OCI-LY1 (cell line): ENCODE results near the gene CD19.

Source experiments
- EZH2 ChIP-seq: fragments of 200-600 bp; sonication (generic), shearing (Covaris generic); IDR thresholded peaks from 2 replicates; pipeline ENCODE4 v1.8.0; 2017; ENCODE audit warnings: borderline replicate concordance, mixed run types, mild to moderate bottlenecking, antibody characterized with exemption, low read length, moderate library complexity, mixed read lengths
- TF ChIP-seq, protein P1 (sequence below): fragments of 200-600 bp; sonication (generic), shearing (Covaris generic); IDR thresholded peaks from 2 replicates; pipeline ENCODE4 v1.5.1; 2017; ENCODE audit warnings: mild to moderate bottlenecking, antibody characterized with exemption, low read length, moderate library complexity, mixed read lengths

DNA sequence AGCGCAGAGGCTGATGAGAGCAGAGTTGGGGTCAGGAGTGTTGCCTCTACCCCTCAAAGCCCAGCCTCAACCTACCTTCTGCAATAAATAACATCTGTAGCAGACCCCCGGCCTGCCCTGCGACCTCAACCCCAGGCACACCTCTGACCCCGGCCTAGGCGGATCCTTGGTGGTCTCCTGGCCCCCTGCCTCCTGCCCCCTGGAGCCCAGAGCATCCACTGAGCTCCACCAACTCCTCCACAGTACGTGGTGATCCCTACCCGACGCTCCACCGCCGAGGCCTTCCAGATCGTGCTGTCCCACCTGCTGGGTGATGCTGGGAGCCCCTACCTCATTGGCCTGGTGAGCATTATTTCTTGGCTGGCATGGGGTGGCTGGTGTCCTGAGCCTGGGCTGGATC lies 51.2 kb downstream of the CD19 start:
- TF ChIP-seq, protein P1, sequence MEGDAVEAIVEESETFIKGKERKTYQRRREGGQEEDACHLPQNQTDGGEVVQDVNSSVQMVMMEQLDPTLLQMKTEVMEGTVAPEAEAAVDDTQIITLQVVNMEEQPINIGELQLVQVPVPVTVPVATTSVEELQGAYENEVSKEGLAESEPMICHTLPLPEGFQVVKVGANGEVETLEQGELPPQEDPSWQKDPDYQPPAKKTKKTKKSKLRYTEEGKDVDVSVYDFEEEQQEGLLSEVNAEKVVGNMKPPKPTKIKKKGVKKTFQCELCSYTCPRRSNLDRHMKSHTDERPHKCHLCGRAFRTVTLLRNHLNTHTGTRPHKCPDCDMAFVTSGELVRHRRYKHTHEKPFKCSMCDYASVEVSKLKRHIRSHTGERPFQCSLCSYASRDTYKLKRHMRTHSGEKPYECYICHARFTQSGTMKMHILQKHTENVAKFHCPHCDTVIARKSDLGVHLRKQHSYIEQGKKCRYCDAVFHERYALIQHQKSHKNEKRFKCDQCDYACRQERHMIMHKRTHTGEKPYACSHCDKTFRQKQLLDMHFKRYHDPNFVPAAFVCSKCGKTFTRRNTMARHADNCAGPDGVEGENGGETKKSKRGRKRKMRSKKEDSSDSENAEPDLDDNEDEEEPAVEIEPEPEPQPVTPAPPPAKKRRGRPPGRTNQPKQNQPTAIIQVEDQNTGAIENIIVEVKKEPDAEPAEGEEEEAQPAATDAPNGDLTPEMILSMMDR: no peak
- TF ChIP-seq EZH2: no peak
